HepG2 (cell line): ENCODE results near the gene GAD2.

Source experiments
- EP300 ChIP-seq, 3 experiments: sonication (generic) in 1 of 3; formaldehyde crosslinking in 1 of 3; IDR thresholded peaks; 2 replicates each; pipeline versions ENCODE4 v1.5.1 to v1.6.1; 2011 to 2020; ENCODE audit warnings: low read depth in 2 of 3, low read length in 2 of 3, borderline replicate concordance in 1 of 3, improper control_type of control experiment in 1 of 3, mild to moderate bottlenecking in 1 of 3, missing genetic modification reagents in 1 of 3, moderate library complexity in 1 of 3
- MXD3 ChIP-seq: IDR thresholded peaks from 2 replicates; pipeline ENCODE4 v1.6.1; 2016; ENCODE audit warnings: mild to moderate bottlenecking, missing biosample characterization, missing genetic modification reagents
- POLR2A ChIP-seq, 2 experiments: IDR thresholded peaks; 2 replicates each; pipeline ENCODE4 v1.6.1; 2011; ENCODE audit warnings: low read depth in 2 of 2, low read length in 2 of 2, mild to moderate bottlenecking in 1 of 2, moderate library complexity in 1 of 2; ENCODE audit not compliant: insufficient read depth in 1 of 2
- SNRNP70 ChIP-seq: fragments of 200-400 bp; formaldehyde crosslinking; IDR thresholded peaks from 2 replicates; pipeline ENCODE4 v1.6.1; 2017; ENCODE audit warnings: mild to moderate bottlenecking, low read depth, low read length, moderate library complexity
- TAF1 ChIP-seq: sonication (generic); formaldehyde crosslinking; IDR thresholded peaks from 2 replicates; pipeline ENCODE4 v1.4.0; 2020; ENCODE audit warnings: missing genetic modification reagents

- TF ChIP-seq MXD3 (no peak), SNRNP70 (no peak), EP300 (IDR thresholded peaks at IDR 0.05; ENCODE audit: low read depth in 2 of 2, low read length in 2 of 2) (no peak), EP300 (CRISPR knock-in tag; IDR thresholded peaks at IDR 0.05; ENCODE audit: borderline replicate concordance) (no peak), POLR2A (IDR thresholded peaks at IDR 0.05; ENCODE audit: insufficient read depth in 1 of 2, low read depth in 2 of 2, low read length in 2 of 2) (no peak), TAF1 (CRISPR knock-in tag) (no peak)
These were observed 5.0 kb downstream of the GAD2 start for GRCh38 chr10:26221541-26221940.
